Trophoblast cell (in vitro differentiated cells and primary cell): ENCODE data around the gene OR2Z1. TPM values are rescaled to one million over a fixed set of nuclear protein-coding genes. Genes with fewer than 3 reads are reported as not detected.

Experiments used
- DNase-seq, 2 donors: peaks; one replicate each; pipeline ENCODE4 v3.0.0-alpha.2; 2016
- H2AFZ ChIP-seq: 2 replicates; pipeline ENCODE4 v1.6.1; 2013; ENCODE audit warnings: low read length, moderate library complexity, mild to moderate bottlenecking; ENCODE audit not compliant: insufficient read depth, poor library complexity
- H2AK5ac ChIP-seq: 2 replicates; pipeline ENCODE4 v1.6.1; 2013; ENCODE audit warnings: mild to moderate bottlenecking, low read length
- H2BK120ac ChIP-seq: 2 replicates; pipeline ENCODE4 v1.6.1; 2013; ENCODE audit warnings: low read length, mild to moderate bottlenecking, moderate library complexity; ENCODE audit not compliant: insufficient read depth, poor library complexity
- H2BK12ac ChIP-seq: 2 replicates; pipeline ENCODE4 v1.6.1; 2013; ENCODE audit warnings: mild to moderate bottlenecking, low read length, moderate library complexity
- H2BK5ac ChIP-seq: 2 replicates; pipeline ENCODE4 v1.6.1; 2013; ENCODE audit warnings: low read length, low read depth, moderate library complexity, mild to moderate bottlenecking; ENCODE audit not compliant: poor library complexity
- H3K14ac ChIP-seq: 2 replicates; pipeline ENCODE4 v1.6.1; 2013; ENCODE audit warnings: mild to moderate bottlenecking, low read length
- H3K18ac ChIP-seq: 2 replicates; pipeline ENCODE4 v1.6.1; 2013; ENCODE audit warnings: mild to moderate bottlenecking, low read length
- H3K23ac ChIP-seq: 2 replicates; pipeline ENCODE4 v1.6.1; 2013; ENCODE audit warnings: low read length
- H3K27ac ChIP-seq: 2 replicates; pipeline ENCODE4 v1.5.1; 2013; ENCODE audit warnings: low read depth, mild to moderate bottlenecking, inconsistent platforms, low read length, moderate library complexity
- H3K27me3 ChIP-seq: 2 replicates; pipeline ENCODE4 v1.6.1; 2013; ENCODE audit warnings: inconsistent platforms, mild to moderate bottlenecking, low read length, moderate library complexity; ENCODE audit not compliant: insufficient read depth
- H3K36me3 ChIP-seq, 2 experiments: 1 replicate in 1 of 2; 2 replicates in 1 of 2; pipeline ENCODE4 v1.6.1; 2013; ENCODE audit warnings: low read length in 2 of 2, mild to moderate bottlenecking in 2 of 2, moderate library complexity in 1 of 2; ENCODE audit not compliant: insufficient read depth in 2 of 2, control insufficient read depth in 1 of 2
- H3K4ac ChIP-seq: 2 replicates; pipeline ENCODE4 v1.6.1; 2013; ENCODE audit warnings: low read depth, mild to moderate bottlenecking, low read length, moderate library complexity
- H3K4me1 ChIP-seq, 2 experiments: 1 replicate in 1 of 2; 2 replicates in 1 of 2; pipeline ENCODE4 v1.6.1; 2013; ENCODE audit warnings: low read length in 2 of 2, mild to moderate bottlenecking in 2 of 2, moderate library complexity in 1 of 2; ENCODE audit not compliant: insufficient read depth in 2 of 2, control insufficient read depth in 1 of 2
- H3K4me2 ChIP-seq: 2 replicates; pipeline ENCODE4 v1.6.1; 2013; ENCODE audit warnings: inconsistent platforms, mild to moderate bottlenecking, low read length, moderate library complexity
- H3K4me3 ChIP-seq: 2 replicates; pipeline ENCODE4 v1.5.1; 2013; ENCODE audit warnings: mild to moderate bottlenecking, low read depth, low read length, inconsistent platforms
- H3K79me1 ChIP-seq: one replicate; pipeline ENCODE4 v1.6.1; 2013; ENCODE audit warnings: low read length
- H3K79me2 ChIP-seq: 2 replicates; pipeline ENCODE4 v1.6.1; 2013; ENCODE audit warnings: low read length, mild to moderate bottlenecking; ENCODE audit not compliant: control insufficient read depth, insufficient read depth, poor library complexity
- H3K9ac ChIP-seq: 2 replicates; pipeline ENCODE4 v1.6.1; 2013; ENCODE audit warnings: mild to moderate bottlenecking, low read length
- H3K9me3 ChIP-seq: 2 replicates; pipeline ENCODE4 v1.6.1; 2013; ENCODE audit warnings: low read depth, mild to moderate bottlenecking, control low read depth, inconsistent platforms, low read length; ENCODE audit not compliant: insufficient read depth
- H4K12ac ChIP-seq: 2 replicates; pipeline ENCODE4 v1.6.1; 2013; ENCODE audit warnings: low read depth, mild to moderate bottlenecking, low read length, moderate library complexity
- H4K8ac ChIP-seq: 2 replicates; pipeline ENCODE4 v1.6.1; 2013; ENCODE audit warnings: low read depth, mild to moderate bottlenecking, low read length, moderate library complexity
- H4K91ac ChIP-seq: one replicate; pipeline ENCODE4 v1.6.1; 2013; ENCODE audit warnings: low read depth, mild to moderate bottlenecking, low read length, moderate library complexity
- WGBS: extraction: QIAGEN DNeasy Blood & Tissue Kit; methylation state at CpG from one replicate; pipeline ENCODE4 v1.1.7; 2013; ENCODE audit warnings: missing lambda C conversion rate; ENCODE audit not compliant: insufficient read length, insufficient coverage; ENCODE audit errors: extremely low coverage; 5-methylcytosine and 5-hydroxymethylcytosine counted together
- polyA plus RNA-seq: library from polyadenylated mRNA; stranded (reverse); fragments of 200-250 nt; gene quantifications from 2 replicates; pipeline ENCODE4 v1.2.3, GENCODE V29; 2013

OR2Z1 gene, protein sequence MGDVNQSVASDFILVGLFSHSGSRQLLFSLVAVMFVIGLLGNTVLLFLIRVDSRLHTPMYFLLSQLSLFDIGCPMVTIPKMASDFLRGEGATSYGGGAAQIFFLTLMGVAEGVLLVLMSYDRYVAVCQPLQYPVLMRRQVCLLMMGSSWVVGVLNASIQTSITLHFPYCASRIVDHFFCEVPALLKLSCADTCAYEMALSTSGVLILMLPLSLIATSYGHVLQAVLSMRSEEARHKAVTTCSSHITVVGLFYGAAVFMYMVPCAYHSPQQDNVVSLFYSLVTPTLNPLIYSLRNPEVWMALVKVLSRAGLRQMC
- not detected in 2 replicates for polyA plus RNA-seq

- Histone ChIP-seq H3K27me3 (no peaks in the 10 kb centered on the region), H2AK5ac (no peak within 1 kb of the TSS), H3K9me3 (peaks cover 13% of the 10 kb centered on the region), H2BK120ac (no peak within 1 kb of the TSS), H3K4me3 (no peak within 1 kb of the TSS), H4K91ac (no peak within 1 kb of the TSS), H2BK5ac (no peak within 1 kb of the TSS), H3K4me1 (no peaks in the 10 kb centered on the region), H3K18ac (no peak within 1 kb of the TSS), H2BK12ac (no peak within 1 kb of the TSS), H3K36me3 (no peaks in the 10 kb centered on the region), H4K8ac (no peak within 1 kb of the TSS), H3K79me1 (no peaks in the 10 kb centered on the region), H3K79me2 (no peaks in the 10 kb centered on the region), H4K12ac (no peak within 1 kb of the TSS), H3K4me2 (no peak within 1 kb of the TSS), H3K27ac (no peak within 1 kb of the TSS), H2AFZ (no peak within 1 kb of the TSS), H3K14ac (no peak within 1 kb of the TSS), H3K9ac (no peak within 1 kb of the TSS), H3K23ac (no peak within 1 kb of the TSS), H3K4ac (no peak within 1 kb of the TSS)
- no peak for DNase-seq
- no CpG with 5 or more reads among the region's 1 CpG for WGBS
Measured at GRCh38 chr19:8721334-8721733, at the start of gene OR2Z1. TSS of gene OR2Z1 (plus strand) at chr19:8721634. CDS start at chr19:8731029, 9,395 bp downstream.

- Histone ChIP-seq H2AFZ (no peak overlapping the region), H3K36me3 (no peaks in the 10 kb centered on the region), H3K27me3 (no peaks in the 10 kb centered on the region), H4K8ac (no peak overlapping the region), H3K9me3 (peaks cover 18% of the 10 kb centered on the region), H2BK120ac (no peak overlapping the region), H3K4ac (no peak overlapping the region), H3K4me3 (no peak overlapping the region), H3K4me2 (no peak overlapping the region), H4K12ac (no peak overlapping the region), H3K23ac (no peak overlapping the region), H3K79me2 (no peaks in the 10 kb centered on the region), H3K18ac (no peak overlapping the region), H3K79me1 (no peaks in the 10 kb centered on the region), H3K9ac (no peak overlapping the region), H3K27ac (no peak overlapping the region), H4K91ac (no peak overlapping the region), H3K4me1 (no peaks in the 10 kb centered on the region), H2BK5ac (no peak overlapping the region), H2AK5ac (no peak overlapping the region), H2BK12ac (no peak overlapping the region), H3K14ac (no peak overlapping the region)
- no peak for DNase-seq
- no CpG with 5 or more reads among the region's 6 CpGs for WGBS
Measured at GRCh38 chr19:8673276-8673891, 48.0 kb upstream of the OR2Z1 start.

GRCh38 chr19:8675066-8675465 lies 46.4 kb upstream of the OR2Z1 start:
- Histone ChIP-seq H3K36me3 (no peaks in the 10 kb centered on the region), H2BK120ac (no peak overlapping the region), H4K12ac (no peak overlapping the region), H3K79me1 (no peaks in the 10 kb centered on the region), H3K4me1 (no peaks in the 10 kb centered on the region), H3K79me2 (no peaks in the 10 kb centered on the region), H2BK12ac (no peak overlapping the region), H3K23ac (no peak overlapping the region), H4K8ac (no peak overlapping the region), H3K27ac (no peak overlapping the region), H3K14ac (no peak overlapping the region), H2AK5ac (no peak overlapping the region), H3K4me3 (no peak overlapping the region), H3K18ac (no peak overlapping the region), H3K4me2 (no peak overlapping the region), H3K9ac (no peak overlapping the region), H4K91ac (no peak overlapping the region), H2BK5ac (no peak overlapping the region), H3K27me3 (no peaks in the 10 kb centered on the region), H3K4ac (no peak overlapping the region), H3K9me3 (peaks cover 20% of the 10 kb centered on the region), H2AFZ (no peak overlapping the region)
- no peak for DNase-seq
- WGBS: no CpG with 5 or more reads among the region's 3 CpGs

GRCh38 chr19:8678244-8678807 lies 43.1 kb upstream of the OR2Z1 start:
- H3K4ac ChIP-seq: no peak overlapping the region
- no peak overlapping the region for H2AK5ac ChIP-seq
- H3K4me1 ChIP-seq: no peaks in the 10 kb centered on the region
- no peak overlapping the region for H3K4me3 ChIP-seq
- H3K79me2 ChIP-seq: no peaks in the 10 kb centered on the region
- no peak overlapping the region for H3K18ac ChIP-seq
- H3K23ac ChIP-seq: no peak overlapping the region
- no peak overlapping the region for H3K9ac ChIP-seq
- no peak overlapping the region for H4K8ac ChIP-seq
- no peak overlapping the region for H4K12ac ChIP-seq
- H3K27ac ChIP-seq: no peak overlapping the region
- DNase-seq: no peak
- no peak overlapping the region for H2BK12ac ChIP-seq
- no peak overlapping the region for H3K14ac ChIP-seq
- H3K79me1 ChIP-seq: no peaks in the 10 kb centered on the region
- H2BK120ac ChIP-seq: no peak overlapping the region
- no peak overlapping the region for H2AFZ ChIP-seq
- no peak overlapping the region for H2BK5ac ChIP-seq
- H3K36me3 ChIP-seq: no peaks in the 10 kb centered on the region
- H3K9me3 ChIP-seq: peaks cover 25% of the 10 kb centered on the region
- H4K91ac ChIP-seq: no peak overlapping the region
- H3K27me3 ChIP-seq: no peaks in the 10 kb centered on the region
- no peak overlapping the region for H3K4me2 ChIP-seq
